Measurements from ENCODE around the gene CFAP53. TPM values are rescaled to one million over a fixed set of nuclear protein-coding genes. Genes with fewer than 3 reads are reported as not detected.
"Not testable (repeated sequence)": the region's sequence is repeated elsewhere in the genome, so short reads cannot be mapped to it uniquely, and the experiment has no call there.

The CFAP53 gene
- total RNA-seq, 2 donors from 2014 or later = 0.24 to 0.28 TPM

GRCh38 chr18:50289108-50289443 lies 22.8 kb upstream of the CFAP53 start:
- no peak for ATAC-seq
- no peak for DNase-seq
- intact Hi-C loops (cut with DNase I, micrococcal nuclease) = no loop called here

GRCh38 chr18:50288348-50289107 lies 22.2 kb upstream of the CFAP53 start:
- peak in 1 of 2 donors; percentile 24 for DNase-seq
- intact Hi-C loops (cut with DNase I, micrococcal nuclease); ATAC-seq: not testable (repeated sequence)

- intact Hi-C loops (cut with DNase I, micrococcal nuclease) = no loop called here
- ATAC-seq = peak; percentile 91
- DNase-seq = peak; percentile 98 to 99
Measured at GRCh38 chr18:50287441-50288347, 21.4 kb upstream of the CFAP53 start, which contains the start of gene CXXC1. TSS of gene CXXC1 (minus strand) at chr18:50287692. CDS start at chr18:50287589, 103 bp downstream.

- intact Hi-C loops (cut with DNase I, micrococcal nuclease) = no loop called here
- peak in 1 of 2 donors; percentile 46 for DNase-seq
Measured at GRCh38 chr18:50287028-50287440, 20.7 kb upstream of the CFAP53 start.

GRCh38 chr18:50286391-50287027 lies 20.2 kb upstream of the CFAP53 start:
- DNase-seq (peak; percentile 72 to 79), ATAC-seq (peak; percentile 22)
- intact Hi-C loops (cut with DNase I, micrococcal nuclease) = no loop called here

More at GRCh38 chr18:50287028-50287440, 20.7 kb upstream of the CFAP53 start:
- peak; percentile 6 for ATAC-seq

- DNase-seq (no peak), ATAC-seq (no peak)
- intact Hi-C loops (cut with DNase I, micrococcal nuclease) = no loop called here
Measured at GRCh38 chr18:50285631-50286321, 19.5 kb upstream of the CFAP53 start.

GRCh38 chr18:50285071-50285470 lies 18.8 kb upstream of the CFAP53 start:
- intact Hi-C loops (cut with DNase I, micrococcal nuclease) = no loop called here
- DNase-seq (no peak), ATAC-seq (no peak)

- ATAC-seq (no peak), DNase-seq (no peak)
- intact Hi-C loops (cut with DNase I, micrococcal nuclease) = no loop called here
Measured at GRCh38 chr18:50284255-50284885, 18.1 kb upstream of the CFAP53 start.

GRCh38 chr18:50283469-50284209 lies 17.3 kb upstream of the CFAP53 start:
- no peak for DNase-seq
- intact Hi-C loops (cut with DNase I, micrococcal nuclease) = no loop called here
- no peak for ATAC-seq

GRCh38 chr18:50282521-50283335 lies 16.4 kb upstream of the CFAP53 start:
- DNase-seq (peak in 1 of 2 donors; percentile 36), ATAC-seq (no peak)
- intact Hi-C loops (cut with DNase I, micrococcal nuclease) = no loop called here

GRCh38 chr18:50281972-50282520 lies 15.8 kb upstream of the CFAP53 start:
- DNase-seq = peak in 1 of 2 donors; percentile 31
- no peak for ATAC-seq
- intact Hi-C loops (cut with DNase I, micrococcal nuclease) = no loop called here

GRCh38 chr18:50281295-50281971 lies 15.1 kb upstream of the CFAP53 start, which contains the start of gene MBD1:
TSS of gene MBD1 (minus strand) at chr18:50281523. CDS start at chr18:50279992, 1,531 bp downstream.
- intact Hi-C loops (cut with DNase I, micrococcal nuclease) = no loop called here

GRCh38 chr18:50280707-50281294 lies 14.5 kb upstream of the CFAP53 start:
- DNase-seq (no peak), ATAC-seq (no peak)
- intact Hi-C loops (cut with DNase I, micrococcal nuclease) = no loop called here

More at GRCh38 chr18:50281295-50281971, 15.1 kb upstream of the CFAP53 start, which contains the start of gene MBD1:
- DNase-seq = peak; percentile 96 to 97
- ATAC-seq = peak; percentile 91

- no peak for ATAC-seq
- intact Hi-C loops (cut with DNase I, micrococcal nuclease) = no loop called here
Measured at GRCh38 chr18:50279752-50280151, 13.5 kb upstream of the CFAP53 start.

GRCh38 chr18:50277942-50278341 lies 11.6 kb upstream of the CFAP53 start:
- intact Hi-C loops (cut with DNase I, micrococcal nuclease) = no loop called here
- no peak for ATAC-seq
- no peak for DNase-seq

More at GRCh38 chr18:50279752-50280151, 13.5 kb upstream of the CFAP53 start:
- DNase-seq = no peak
